Suprapubic skin (tissue), 4 donors: Measurements from ENCODE around the gene UNC5B. TPM values are rescaled to one million over a fixed set of nuclear protein-coding genes. Genes with fewer than 3 reads are reported as not detected.

ENCODE experiments used
- DNase-seq, 2 donors: peaks; one replicate each; pipeline ENCODE4 v3.0.0-alpha.2; 2019; ENCODE audit warnings: low spot score in 2 of 2
- H3K27ac ChIP-seq: fragments of 200-600 bp; sonication (generic); one replicate; pipeline ENCODE4 v1.5.1; 2019
- H3K27me3 ChIP-seq: fragments of 200-600 bp; sonication (generic); one replicate; pipeline ENCODE4 v1.5.1; 2019
- H3K36me3 ChIP-seq: fragments of 200-600 bp; sonication (generic); one replicate; pipeline ENCODE4 v1.5.1; 2019
- H3K4me1 ChIP-seq: fragments of 200-600 bp; sonication (generic); one replicate; pipeline ENCODE4 v1.5.1; 2019
- H3K4me3 ChIP-seq: fragments of 200-600 bp; sonication (generic); one replicate; pipeline ENCODE4 v1.5.1; 2019; ENCODE audit warnings: mild to moderate bottlenecking
- H3K9me3 ChIP-seq: fragments of 200-600 bp; sonication (generic); one replicate; pipeline ENCODE4 v1.5.1; 2019
- CTCF ChIP-seq, 2 donors: fragments of 200-600 bp in 1 of 2; fragments of 450-650 bp in 1 of 2; sonication (generic) in 1 of 2; IDR thresholded peaks; one replicate each; pipeline ENCODE4 v1.5.1; 2016 to 2019; ENCODE audit warnings: antibody characterized with exemption in 2 of 2, mild to moderate bottlenecking in 1 of 2, moderate library complexity in 1 of 2
- EP300 ChIP-seq: sonication (generic); formaldehyde crosslinking; IDR thresholded peaks from one replicate; pipeline ENCODE4 v1.6.1; 2017; ENCODE audit warnings: antibody characterized with exemption
- POLR2A ChIP-seq, 2 donors: fragments of 450-650 bp; IDR thresholded peaks; one replicate each; pipeline ENCODE4 v1.6.1; 2017; ENCODE audit warnings: antibody characterized with exemption in 2 of 2, mild to moderate bottlenecking in 2 of 2, moderate library complexity in 2 of 2
- POLR2AphosphoS5 ChIP-seq, 3 donors: sonication (generic); formaldehyde crosslinking; IDR thresholded peaks; one replicate each; pipeline ENCODE4 v1.6.1; 2017; ENCODE audit warnings: antibody characterized with exemption in 3 of 3
- WGBS: methylation state at CpG from one replicate; pipeline ENCODE4 v1.1.5; 2018; 5-methylcytosine and 5-hydroxymethylcytosine counted together
- total RNA-seq, 4 donors: library from RNA; depleted of rRNA; stranded (reverse); fragments of >200 nt; gene quantifications; one replicate each; pipeline ENCODE4 v1.1.0, GENCODE V29; 2016

Gene UNC5B
- total RNA-seq, 4 donors from 2014 or later, result 7.2 to 45.7 (median 14.7) TPM

DNA sequence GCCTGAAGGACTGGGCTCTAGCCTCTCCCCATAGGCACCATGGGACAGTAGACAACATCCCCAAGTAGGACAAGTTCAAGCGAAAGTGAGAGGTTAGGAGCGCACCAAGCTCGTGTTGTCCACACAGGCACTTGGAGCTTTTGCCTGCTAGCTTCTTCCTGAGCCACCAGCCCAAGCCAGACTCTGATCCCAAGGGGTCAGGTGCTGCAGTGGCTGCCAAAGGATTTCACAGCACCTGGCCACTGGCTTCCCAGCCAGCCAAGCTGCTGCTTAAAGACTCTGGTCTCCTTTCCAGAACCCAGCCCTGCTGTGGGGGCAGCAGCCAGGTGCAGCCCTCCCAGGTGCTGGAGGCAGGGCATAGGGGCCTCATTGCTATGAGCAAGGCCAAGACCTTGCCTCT lies 33.0 kb upstream of the UNC5B start:
- no peaks in the 10 kb centered on the region for H3K27me3 ChIP-seq
- no peak for TF ChIP-seq POLR2A (IDR thresholded peaks at IDR 0.05)
- no peak for TF ChIP-seq CTCF (IDR thresholded peaks at IDR 0.05)
- TF ChIP-seq POLR2AphosphoS5 (IDR thresholded peaks at IDR 0.05), result no peak
- TF ChIP-seq EP300, result no peak
- DNase-seq, result no peak
- H3K4me3 ChIP-seq, result no peak overlapping the region
- no peaks in the 10 kb centered on the region for H3K4me1 ChIP-seq
- no peak overlapping the region for H3K27ac ChIP-seq
- WGBS, result 95% methylated on average over 3 of the region's 3 CpGs
- H3K36me3 ChIP-seq, result no peaks in the 10 kb centered on the region
- no peaks in the 10 kb centered on the region for H3K9me3 ChIP-seq

DNA sequence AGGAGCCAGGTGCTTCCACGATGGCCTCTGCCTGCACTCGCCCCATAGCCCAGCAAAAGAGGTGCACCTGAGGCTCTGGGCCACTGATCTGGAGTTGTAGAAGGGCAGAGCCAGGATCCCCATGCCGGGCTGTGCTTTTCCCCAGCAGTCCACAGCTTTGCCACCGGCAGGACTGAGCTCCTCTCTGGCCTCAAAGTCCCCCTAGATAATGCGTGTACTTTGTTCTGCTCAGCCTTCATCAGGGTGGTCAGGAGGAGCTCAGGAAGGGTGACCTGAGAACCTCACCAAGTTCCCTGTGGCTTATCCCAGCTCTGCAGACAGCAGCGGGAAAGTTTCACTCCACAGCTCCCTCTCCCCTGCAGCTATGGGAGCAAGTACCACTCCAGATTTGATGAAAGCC lies 27.9 kb upstream of the UNC5B start:
- Histone ChIP-seq H3K4me3 (no peak overlapping the region), H3K36me3 (no peaks in the 10 kb centered on the region), H3K4me1 (no peaks in the 10 kb centered on the region), H3K9me3 (no peaks in the 10 kb centered on the region), H3K27ac (no peak overlapping the region), H3K27me3 (peaks cover 8% of the 10 kb centered on the region)
- 81% methylated on average over 4 of the region's 6 CpGs for WGBS
- no peak for DNase-seq
- TF ChIP-seq POLR2AphosphoS5 (IDR thresholded peaks at IDR 0.05) (no peak), POLR2A (IDR thresholded peaks at IDR 0.05) (no peak), EP300 (no peak), CTCF (IDR thresholded peaks at IDR 0.05) (no peak)

GRCh38 chr10:71185209-71185608 lies 27.2 kb upstream of the UNC5B start:
- no peak for TF ChIP-seq CTCF (IDR thresholded peaks at IDR 0.05)
- no peak for TF ChIP-seq EP300
- no peak for TF ChIP-seq POLR2AphosphoS5 (IDR thresholded peaks at IDR 0.05)
- no peak for TF ChIP-seq POLR2A (IDR thresholded peaks at IDR 0.05)
- H3K9me3 ChIP-seq, result no peaks in the 10 kb centered on the region
- DNase-seq, result no peak
- no peak overlapping the region for H3K4me3 ChIP-seq
- no peaks in the 10 kb centered on the region for H3K4me1 ChIP-seq
- H3K27ac ChIP-seq, result no peak overlapping the region
- H3K36me3 ChIP-seq, result no peaks in the 10 kb centered on the region
- 96% methylated on average over 4 of the region's 4 CpGs for WGBS
- peaks cover 8% of the 10 kb centered on the region for H3K27me3 ChIP-seq

DNA sequence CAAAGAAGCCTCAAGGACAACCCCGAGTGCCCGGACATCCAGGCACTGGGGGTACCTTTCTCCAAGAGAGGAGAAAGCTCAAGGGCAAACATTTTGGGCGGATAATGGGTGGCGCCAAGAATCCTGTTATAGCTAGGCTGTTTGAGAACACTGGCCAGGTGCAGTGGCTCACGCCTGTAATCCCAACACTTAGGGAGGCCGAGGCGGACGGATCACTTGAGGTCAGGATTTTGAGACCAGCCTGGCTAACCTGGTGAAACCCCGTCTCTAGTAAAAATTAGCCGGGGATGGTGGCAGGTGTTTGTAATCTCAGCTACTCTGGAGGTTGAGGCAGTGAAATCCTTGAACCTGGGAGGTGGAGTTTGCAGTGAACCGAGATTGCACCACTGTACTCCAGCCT lies 25.2 kb upstream of the UNC5B start:
- H3K4me1 ChIP-seq, result no peaks in the 10 kb centered on the region
- WGBS, result 90% methylated on average over 11 of the region's 11 CpGs
- H3K36me3 ChIP-seq, result no peaks in the 10 kb centered on the region
- no peak for TF ChIP-seq POLR2AphosphoS5 (IDR thresholded peaks at IDR 0.05)
- TF ChIP-seq EP300, result no peak
- no peak for TF ChIP-seq CTCF (IDR thresholded peaks at IDR 0.05)
- TF ChIP-seq POLR2A (IDR thresholded peaks at IDR 0.05), result no peak
- H3K27ac ChIP-seq, result no peak overlapping the region
- DNase-seq, result no peak
- peaks cover 11% of the 10 kb centered on the region for H3K27me3 ChIP-seq
- H3K9me3 ChIP-seq, result no peaks in the 10 kb centered on the region
- H3K4me3 ChIP-seq, result no peak overlapping the region

- Histone ChIP-seq H3K9me3 (no peaks in the 10 kb centered on the region), H3K27ac (no peak overlapping the region), H3K4me3 (no peak overlapping the region), H3K4me1 (no peaks in the 10 kb centered on the region), H3K27me3 (peaks cover 11% of the 10 kb centered on the region), H3K36me3 (no peaks in the 10 kb centered on the region)
- DNase-seq, result no peak
- WGBS, result 70% methylated on average over 3 of the region's 3 CpGs
- TF ChIP-seq EP300 (no peak), POLR2AphosphoS5 (IDR thresholded peaks at IDR 0.05) (no peak)
Observed at GRCh38 chr10:71187600-71187999, 24.8 kb upstream of the UNC5B start.

GRCh38 chr10:71188201-71188600 lies 24.2 kb upstream of the UNC5B start:
- no peak overlapping the region for H3K4me3 ChIP-seq
- no peaks in the 10 kb centered on the region for H3K9me3 ChIP-seq
- WGBS, result 100% methylated on average over 1 of the region's 1 CpG
- peaks cover 11% of the 10 kb centered on the region for H3K27me3 ChIP-seq
- no peaks in the 10 kb centered on the region for H3K36me3 ChIP-seq
- no peak overlapping the region for H3K27ac ChIP-seq
- H3K4me1 ChIP-seq, result no peaks in the 10 kb centered on the region
- TF ChIP-seq POLR2A (IDR thresholded peaks at IDR 0.05) (no peak), POLR2AphosphoS5 (IDR thresholded peaks at IDR 0.05) (no peak), CTCF (IDR thresholded peaks at IDR 0.05) (no peak), EP300 (no peak)
- no peak for DNase-seq
